Liver (tissue), 9 donors: Measurements from ENCODE around the gene AMBRA1. TPM values are rescaled to one million over a fixed set of nuclear protein-coding genes. Genes with fewer than 3 reads are reported as not detected.

Experiments
- DNase-seq: peaks from one replicate; pipeline ENCODE4 v3.0.0-alpha.2; 2017; ENCODE audit warnings: low spot score
- H3K27ac ChIP-seq, 2 donors: one replicate each; pipeline ENCODE4 v1.7.0; 2013; ENCODE audit warnings: inconsistent platforms in 2 of 2, low read length in 2 of 2, control low read depth in 1 of 2, low read depth in 1 of 2, mild to moderate bottlenecking in 1 of 2
- H3K27me3 ChIP-seq, 4 donors: one replicate each; pipeline versions ENCODE4 v1.6.1 to v1.7.0; 2013; ENCODE audit warnings: low read length in 3 of 4, inconsistent platforms in 1 of 4, mild to moderate bottlenecking in 1 of 4, moderate library complexity in 1 of 4; ENCODE audit not compliant: control insufficient read depth in 4 of 4, insufficient read depth in 4 of 4
- H3K36me3 ChIP-seq, 4 donors: one replicate each; pipeline versions ENCODE4 v1.6.1 to v1.7.0; 2013; ENCODE audit warnings: low read length in 3 of 4, mild to moderate bottlenecking in 3 of 4, low read depth in 1 of 4, moderate library complexity in 1 of 4; ENCODE audit not compliant: control insufficient read depth in 4 of 4, insufficient read depth in 3 of 4
- H3K4me1 ChIP-seq, 4 donors: one replicate each; pipeline versions ENCODE4 v1.6.1 to v1.7.0; 2013; ENCODE audit warnings: low read length in 3 of 4, mild to moderate bottlenecking in 3 of 4, moderate library complexity in 1 of 4; ENCODE audit not compliant: control insufficient read depth in 4 of 4, insufficient read depth in 4 of 4
- H3K4me3 ChIP-seq, 3 donors: one replicate each; pipeline versions ENCODE4 v1.6.1 to v1.7.0; 2013; ENCODE audit warnings: low read length in 3 of 3, control low read depth in 1 of 3, low read depth in 1 of 3, mild to moderate bottlenecking in 1 of 3
- H3K9ac ChIP-seq, 2 donors: one replicate each; pipeline ENCODE4 v1.7.0; 2013; ENCODE audit warnings: low read length in 2 of 2, mild to moderate bottlenecking in 2 of 2, moderate library complexity in 2 of 2, control low read depth in 1 of 2, low read depth in 1 of 2
- H3K9me3 ChIP-seq, 4 donors: one replicate each; pipeline versions ENCODE4 v1.6.1 to v1.7.0; 2013; ENCODE audit warnings: low read length in 3 of 4; ENCODE audit not compliant: control insufficient read depth in 4 of 4
- ATF3 ChIP-seq: IDR thresholded peaks from 2 replicates; pipeline ENCODE4 v1.6.1; 2016; ENCODE audit warnings: antibody characterized with exemption
- CTCF ChIP-seq: fragments of 150-350 bp; IDR thresholded peaks from 2 replicates; pipeline ENCODE4 v1.5.1; 2017; ENCODE audit warnings: improper control_type of control experiment, low read depth, low read length; ENCODE audit not compliant: missing input control
- EGR1 ChIP-seq, 2 donors: IDR thresholded peaks; 2 replicates each; pipeline ENCODE4 v1.6.1; 2016 to 2018; ENCODE audit warnings: antibody characterized with exemption in 2 of 2, low read depth in 2 of 2
- FOXA1 ChIP-seq: IDR thresholded peaks from 2 replicates; pipeline ENCODE4 v1.6.1; 2016; ENCODE audit warnings: antibody characterized with exemption
- FOXA2 ChIP-seq: IDR thresholded peaks from 2 replicates; pipeline ENCODE4 v1.6.1; 2016; ENCODE audit warnings: antibody characterized with exemption
- GABPA ChIP-seq, 2 donors: IDR thresholded peaks in 1 of 2; conservative IDR thresholded peaks in 1 of 2; 2 replicates each; pipeline ENCODE4 v1.6.1; 2016; ENCODE audit warnings: antibody characterized with exemption in 2 of 2, mild to moderate bottlenecking in 1 of 2, moderate library complexity in 1 of 2
- HNF4A ChIP-seq, 2 donors: conservative IDR thresholded peaks; 2 replicates each; pipeline ENCODE4 v1.6.1; 2016; ENCODE audit warnings: antibody characterized with exemption in 2 of 2, mild to moderate bottlenecking in 2 of 2
- HNF4G ChIP-seq: IDR thresholded peaks from 2 replicates; pipeline ENCODE4 v1.6.1; 2016; ENCODE audit warnings: antibody characterized with exemption
- JUND ChIP-seq, 2 donors: IDR thresholded peaks; 2 replicates each; pipeline ENCODE4 v1.6.1; 2016; ENCODE audit warnings: antibody characterized with exemption in 2 of 2
- MAX ChIP-seq: IDR thresholded peaks from 2 replicates; pipeline ENCODE4 v1.6.1; 2016; ENCODE audit warnings: antibody characterized with exemption
- NR2F2 ChIP-seq: IDR thresholded peaks from 2 replicates; pipeline ENCODE4 v1.6.1; 2016; ENCODE audit warnings: antibody characterized with exemption
- RAD21 ChIP-seq, 2 donors: IDR thresholded peaks; 2 replicates each; pipeline ENCODE4 v1.6.1; 2016; ENCODE audit warnings: antibody characterized with exemption in 2 of 2, mild to moderate bottlenecking in 2 of 2
- REST ChIP-seq: IDR thresholded peaks from 2 replicates; pipeline ENCODE4 v1.6.1; 2016; ENCODE audit warnings: antibody characterized with exemption, mild to moderate bottlenecking
- RXRA ChIP-seq, 2 donors: IDR thresholded peaks; 2 replicates each; pipeline ENCODE4 v1.6.1; 2017 to 2018; ENCODE audit warnings: antibody characterized with exemption in 2 of 2, mild to moderate bottlenecking in 1 of 2
- SP1 ChIP-seq: IDR thresholded peaks from 2 replicates; pipeline ENCODE4 v1.6.1; 2018; ENCODE audit warnings: antibody characterized with exemption, mild to moderate bottlenecking
- TAF1 ChIP-seq: conservative IDR thresholded peaks from 2 replicates; pipeline ENCODE4 v1.6.1; 2016; ENCODE audit warnings: antibody characterized with exemption, mild to moderate bottlenecking
- YY1 ChIP-seq: IDR thresholded peaks from 2 replicates; pipeline ENCODE4 v1.6.1; 2016; ENCODE audit warnings: antibody characterized with exemption, mild to moderate bottlenecking
- ZBTB33 ChIP-seq: IDR thresholded peaks from 2 replicates; pipeline ENCODE4 v1.6.1; 2016; ENCODE audit warnings: antibody characterized with exemption
- WGBS: extraction: QIAGEN DNeasy Blood & Tissue Kit; methylation state at CpG from one replicate; pipeline ENCODE4 v1.1.7; 2013; 5-methylcytosine and 5-hydroxymethylcytosine counted together
- polyA plus RNA-seq, 2 donors: library from polyadenylated mRNA; stranded (reverse) in 1 of 2; unstranded in 1 of 2; fragments of 200-250 nt in 1 of 2; fragments of >200 nt in 1 of 2; fragmentation: Nextera tagmentation in 1 of 2; extraction: Ambion mirVana in 1 of 2; gene quantifications; one replicate each; pipeline versions ENCODE4 v1.2.1 to v1.2.3, GENCODE V29; 2013 to 2015
- total RNA-seq, 2 donors: library from RNA; depleted of rRNA; stranded (reverse); fragments of >200 nt; gene quantifications; one replicate each; pipeline ENCODE4 v1.2.3, GENCODE V29; 2014
- donor health status: healthy.
- donor health status: healthy.
- donor health status: healthy.
- donor health status: healthy.
- donor health status: healthy.

Gene AMBRA1
- total and polyA plus RNA-seq, 4 donors = 3.7 to 25.7 (median 15.1) TPM

- Histone ChIP-seq H3K9ac (no peak overlapping the region), H3K36me3 (peaks cover 2 to 13% (median 8%) of the 10 kb centered on the region in 4 donors), H3K27me3 (no peaks in the 10 kb centered on the region), H3K27ac (no peak overlapping the region), H3K4me1 (no peaks in the 10 kb centered on the region), H3K4me3 (no peak overlapping the region), H3K9me3 (no peaks in the 10 kb centered on the region)
- 78% methylated on average over 11 of the region's 11 CpGs for WGBS
- TF ChIP-seq JUND (IDR thresholded peaks at IDR 0.05) = no peak
- TF ChIP-seq RAD21 (IDR thresholded peaks at IDR 0.05) = no peak
- TF ChIP-seq TAF1 = no peak
- no peak for TF ChIP-seq CTCF
- no peak for TF ChIP-seq FOXA2
- TF ChIP-seq SP1 = no peak
- no peak for TF ChIP-seq NR2F2
- TF ChIP-seq HNF4A (conservative IDR thresholded peaks at IDR 0.05) = no peak
- no peak for TF ChIP-seq FOXA1
- no peak for TF ChIP-seq ATF3
- TF ChIP-seq MAX = no peak
- TF ChIP-seq ZBTB33 = no peak
- TF ChIP-seq EGR1 (IDR thresholded peaks at IDR 0.05; ENCODE audit: low read depth in 2 of 2) = no peak
- no peak for TF ChIP-seq YY1
- TF ChIP-seq RXRA (IDR thresholded peaks at IDR 0.05) = no peak
- no peak for TF ChIP-seq REST
- TF ChIP-seq HNF4G = no peak
- no peak for TF ChIP-seq GABPA (IDR thresholded peaks at IDR 0.05 in 1 of 2, conservative IDR thresholded peaks at IDR 0.05 in 1 of 2)
- no peak for DNase-seq
These were observed 101.3 kb downstream of the AMBRA1 start for GRCh38 chr11:46492532-46492931.
